ENCODE data around the gene DRD4. TPM values are rescaled to one million over a fixed set of nuclear protein-coding genes. Genes with fewer than 3 reads are reported as not detected.

Gene DRD4
- total and polyA plus RNA-seq, 2 of the 13 experiments (the other 11 are each of a cell fraction or from before 2014, with no cell fraction given) = 0.09 to 0.13 TPM

- FAIRE-seq (peak; percentile 96), ATAC-seq (peak; percentile 98), DNase-seq (ENCODE audit: low spot score) (peak; percentile 96)
- peaks cover 27% of the 10 kb centered on the region for H4K20me1 ChIP-seq (ENCODE audit: insufficient read depth, low read length)
- peak overlapping the region; percentile 70 for H3K27ac ChIP-seq (ENCODE audit: extremely low read length, insufficient read depth, low read length)
- H3K27me3 ChIP-seq (ENCODE audit: control insufficient read depth in 1 of 2, insufficient read depth in 2 of 2, low read length in 2 of 2) = no peaks in the 10 kb centered on the region
- H3K4me2 ChIP-seq (ENCODE audit: low read depth, low read length) = peak overlapping the region; percentile 60
- ChIA-PET POLR2A (interaction anchor here (0.7 to 1.8 kb wide), 16 partner anchors 9 to 231 kb away, joined by 3 to 33 read pairs (median 4); partner anchors contain the start of genes DEAF1, PHRF1 and TMEM80), CTCF (ENCODE audit: low intra/inter-chr PET ratio, low total read pairs) (no interaction called here)
- peaks cover 26 to 66% of the 10 kb centered on the region in 2 experiments for H3K36me3 ChIP-seq (replicated peaks in 1 of 2; ENCODE audit: control insufficient read depth in 1 of 2, insufficient read depth in 2 of 2, low read length in 2 of 2)
- no peak overlapping the region for H3K9ac ChIP-seq (ENCODE audit: insufficient read depth, low read depth, low read length)
- WGBS (ENCODE audit: low lambda C conversion rate) = 0% methylated on average over 6 of the region's 6 CpGs
- no peak overlapping the region for H3K4me3 ChIP-seq (replicated peaks in 1 of 3; ENCODE audit: insufficient read depth in 1 of 3, low read depth in 2 of 3, low read length in 3 of 3)
- intact Hi-C loops (cut with micrococcal nuclease; ENCODE audit: unreplicated experiment) = loop anchor here (1.0 kb wide), 1 partner anchor 27 kb away; no protein-coding TSS in a partner anchor
- in situ Hi-C loops (cut with HindIII; ENCODE audit: extremely low pct_ligation_motif_present, low pct_unique_long_range_greater_than_20kb) = no loop called here
- no TSS peak for BruUV-seq (replicated peaks)
- H3K79me2 ChIP-seq (ENCODE audit: insufficient read depth, low read length) = peaks cover 39% of the 10 kb centered on the region
- peaks cover 54% of the 10 kb centered on the region for H3K4me1 ChIP-seq (ENCODE audit: insufficient read depth, low read length)
- H3K9me3 ChIP-seq (ENCODE audit: low read length) = no peaks in the 10 kb centered on the region
- no peak overlapping the region for H2AFZ ChIP-seq (ENCODE audit: low read length)
- peak; percentile 32; the same call in 1 of the 2 replicates for TF ChIP-seq KAT8 (CRISPR knock-in tag; IDR thresholded peaks at IDR 0.05)
- TF ChIP-seq ZNF414 (CRISPR knock-in tag; IDR thresholded peaks at IDR 0.05) = 0 out of 2 replicates have a peak, but pooled peaks have one; percentile 56
- TF ChIP-seq CEBPB (IDR thresholded peaks at IDR 0.05; ENCODE audit: borderline replicate concordance, low read depth, low read length) = peak; percentile 95
- peak; percentile 99 for TF ChIP-seq FOSL2 (CRISPR knock-in tag; IDR thresholded peaks at IDR 0.05)
- TF ChIP-seq MIXL1 (CRISPR knock-in tag; IDR thresholded peaks at IDR 0.05) = peak; percentile 51; the same call in 1 of the 2 replicates
- TF ChIP-seq ZNF263 (CRISPR knock-in tag; IDR thresholded peaks at IDR 0.05) = peak; percentile 76
- peak; percentile 78 for TF ChIP-seq ZHX1 (CRISPR knock-in tag; IDR thresholded peaks at IDR 0.05; ENCODE audit: low read depth)
- peak in 1 of 2 experiments; percentile 62; a peak in 1 of 4 replicates for TF ChIP-seq KLF16 (CRISPR knock-in tag; IDR thresholded peaks at IDR 0.05)
- no peak for TF ChIP-seq ZNF451 (CRISPR knock-in tag; IDR thresholded peaks at IDR 0.05)
- TF ChIP-seq ATF7-NPFF (CRISPR knock-in tag; IDR thresholded peaks at IDR 0.05; ENCODE audit: low read depth) = peak; percentile 37; the same call in 1 of the 2 replicates
- no peak for TF ChIP-seq TRIM22 (IDR thresholded peaks at IDR 0.05)
- no peak for TF ChIP-seq ZNF136 (CRISPR knock-in tag; IDR thresholded peaks at IDR 0.05; ENCODE audit: low read depth)
- peak; percentile 86 for TF ChIP-seq ZNF687 (CRISPR knock-in tag; IDR thresholded peaks at IDR 0.05)
- TF ChIP-seq ZNF335 (CRISPR knock-in tag; IDR thresholded peaks at IDR 0.05) = peak; percentile 76; the same call in 1 of the 2 replicates
- TF ChIP-seq ZFP36 (IDR thresholded peaks at IDR 0.05; ENCODE audit: borderline replicate concordance, low read depth, low read length, partially characterized antibody) = no peak
Measured at GRCh38 chr11:587978-588380, 49.1 kb upstream of the DRD4 start.

Measured in HepG2 (cell line).